Mesendoderm (in vitro differentiated cells): ENCODE measurements around the gene HADH.

ENCODE experiments used
- DNase-seq: peaks from one replicate; pipeline ENCODE4 v3.0.0; 2013
- H2AK5ac ChIP-seq: 2 replicates; pipeline ENCODE4 v1.6.1; 2013; ENCODE audit warnings: low read length, inconsistent platforms
- H2BK120ac ChIP-seq: 2 replicates; pipeline ENCODE4 v1.6.1; 2013; ENCODE audit warnings: low read depth, mild to moderate bottlenecking, low read length, moderate library complexity, mixed read lengths
- H2BK15ac ChIP-seq: replicated peaks from 2 replicates; pipeline ENCODE4 v1.6.1; 2013; ENCODE audit warnings: low read depth, mild to moderate bottlenecking, moderate library complexity
- H2BK5ac ChIP-seq: 2 replicates; pipeline ENCODE4 v1.6.1; 2013; ENCODE audit warnings: low read length, inconsistent platforms
- H3K18ac ChIP-seq: 2 replicates; pipeline ENCODE4 v1.6.1; 2013; ENCODE audit warnings: mild to moderate bottlenecking, low read length, mixed read lengths
- H3K23ac ChIP-seq: one replicate; pipeline ENCODE4 v1.6.1; 2013; ENCODE audit warnings: low read length
- H3K27ac ChIP-seq: 2 replicates; pipeline ENCODE4 v1.5.1; 2013; ENCODE audit warnings: low read depth, mild to moderate bottlenecking, inconsistent platforms, low read length, moderate library complexity
- H3K27me3 ChIP-seq: 2 replicates; pipeline ENCODE4 v1.6.1; 2013; ENCODE audit warnings: low read length, control low read depth, mild to moderate bottlenecking, inconsistent platforms; ENCODE audit not compliant: insufficient read depth, poor library complexity
- H3K36me3 ChIP-seq: 2 replicates; pipeline ENCODE4 v1.6.1; 2013; ENCODE audit warnings: low read length, inconsistent platforms; ENCODE audit not compliant: control insufficient read depth, insufficient read depth
- H3K4ac ChIP-seq: one replicate; pipeline ENCODE4 v1.6.1; 2013; ENCODE audit warnings: low read depth, mild to moderate bottlenecking, low read length, moderate library complexity
- H3K4me1 ChIP-seq: 2 replicates; pipeline ENCODE4 v1.6.1; 2013; ENCODE audit warnings: low read depth, low read length, inconsistent platforms; ENCODE audit not compliant: control insufficient read depth
- H3K4me2 ChIP-seq: 2 replicates; pipeline ENCODE4 v1.6.1; 2013; ENCODE audit warnings: low read length
- H3K4me3 ChIP-seq: 2 replicates; pipeline ENCODE4 v1.5.1; 2013; ENCODE audit warnings: mild to moderate bottlenecking, low read length
- H3K56ac ChIP-seq: one replicate; pipeline ENCODE4 v1.6.1; 2013; ENCODE audit warnings: low read length
- H3K79me1 ChIP-seq: 2 replicates; pipeline ENCODE4 v1.6.1; 2013; ENCODE audit warnings: low read length, inconsistent platforms
- H3K79me2 ChIP-seq: 2 replicates; pipeline ENCODE4 v1.6.1; 2013; ENCODE audit warnings: mild to moderate bottlenecking, low read length; ENCODE audit not compliant: control insufficient read depth, insufficient read depth
- H3K9ac ChIP-seq: 2 replicates; pipeline ENCODE4 v1.6.1; 2013; ENCODE audit warnings: low read length, inconsistent platforms
- H4K5ac ChIP-seq: one replicate; pipeline ENCODE4 v1.6.1; 2013; ENCODE audit warnings: low read length
- H4K8ac ChIP-seq: one replicate; pipeline ENCODE4 v1.6.1; 2013; ENCODE audit warnings: low read depth, mild to moderate bottlenecking, control low read depth, low read length, moderate library complexity
- WGBS: extraction: QIAGEN DNeasy Blood & Tissue Kit; methylation state at CpG from one replicate; pipeline ENCODE4 v1.1.7; 2013; ENCODE audit warnings: low lambda C conversion rate, missing lambda C conversion rate; ENCODE audit not compliant: insufficient coverage; ENCODE audit errors: extremely low coverage; 5-methylcytosine and 5-hydroxymethylcytosine counted together

HADH gene

DNA sequence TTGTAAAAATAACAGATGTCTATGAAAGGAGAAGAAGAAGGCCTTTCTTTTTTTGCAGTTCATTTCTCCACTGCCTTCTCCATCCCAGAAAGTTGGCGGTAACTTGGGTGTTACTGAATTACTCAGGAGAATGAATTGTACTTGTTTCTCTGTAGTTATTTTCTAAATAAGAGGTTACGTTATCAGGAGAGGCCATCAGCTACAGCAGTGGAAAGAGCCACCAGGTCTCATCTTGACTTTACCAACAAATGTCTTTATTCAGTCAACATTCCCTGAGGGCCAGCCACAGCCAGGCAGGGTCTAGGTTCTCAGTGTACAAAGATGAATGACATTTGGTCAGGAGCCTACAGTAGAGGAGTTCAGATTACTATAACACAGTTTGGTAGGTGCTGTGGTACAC is 8.1 kb downstream of the HADH start:
- no peak overlapping the region for H2BK120ac ChIP-seq
- H3K79me2 ChIP-seq: peaks cover 15% of the 10 kb centered on the region
- no CpG with 5 or more reads among the region's 2 CpGs for WGBS
- H3K9ac ChIP-seq: no peak overlapping the region
- H3K27me3 ChIP-seq: no peaks in the 10 kb centered on the region
- H2BK5ac ChIP-seq: no peak overlapping the region
- H3K4me3 ChIP-seq: no peak overlapping the region
- H2BK15ac ChIP-seq: no peak overlapping the region
- H3K56ac ChIP-seq: no peak overlapping the region
- no peak overlapping the region for H3K18ac ChIP-seq
- no peak overlapping the region for H2AK5ac ChIP-seq
- no peak for DNase-seq
- H3K27ac ChIP-seq: no peak overlapping the region
- H3K36me3 ChIP-seq: no peaks in the 10 kb centered on the region
- no peak overlapping the region for H3K4me2 ChIP-seq
- H3K4ac ChIP-seq: no peak overlapping the region
- no peak overlapping the region for H3K23ac ChIP-seq
- H4K5ac ChIP-seq: peak overlapping the region; percentile 66
- H3K79me1 ChIP-seq: peaks cover 18% of the 10 kb centered on the region
- H4K8ac ChIP-seq: no peak overlapping the region
- no peaks in the 10 kb centered on the region for H3K4me1 ChIP-seq

DNA sequence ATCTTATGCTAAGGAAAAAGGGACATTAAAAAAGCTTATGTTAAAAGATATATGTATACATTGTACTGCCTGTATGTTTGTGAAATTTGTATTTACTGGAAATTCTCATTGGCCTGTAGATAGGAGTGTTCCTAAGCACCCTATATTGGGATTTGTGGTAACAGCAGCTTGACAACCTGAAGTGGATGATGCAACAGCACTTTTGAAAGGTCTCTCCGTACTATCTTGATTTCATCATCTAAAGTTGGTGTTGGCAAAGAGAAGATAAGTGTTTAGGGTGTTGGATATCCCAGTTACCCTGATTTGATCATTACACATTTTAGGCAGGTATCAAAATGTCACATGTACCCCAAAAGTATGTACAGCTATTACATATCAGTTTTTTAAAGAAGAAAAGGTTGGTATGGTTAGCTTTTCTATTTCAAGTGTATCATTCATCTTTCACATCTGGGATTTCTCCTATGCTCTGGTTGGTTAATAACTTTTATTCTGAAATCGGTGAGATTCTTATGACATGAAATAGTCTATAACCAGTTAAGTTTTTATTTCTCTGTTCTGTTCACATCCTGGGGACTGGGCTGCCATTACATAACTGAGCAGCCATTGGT is 10.3 kb downstream of the HADH start:
- no peak overlapping the region for H3K27ac ChIP-seq
- H2AK5ac ChIP-seq: no peak overlapping the region
- H2BK5ac ChIP-seq: no peak overlapping the region
- H3K4me1 ChIP-seq: no peaks in the 10 kb centered on the region
- no peak overlapping the region for H4K8ac ChIP-seq
- no peak overlapping the region for H2BK15ac ChIP-seq
- H3K18ac ChIP-seq: no peak overlapping the region
- no CpG with 5 or more reads among the region's 2 CpGs for WGBS
- H3K36me3 ChIP-seq: no peaks in the 10 kb centered on the region
- no peak overlapping the region for H3K9ac ChIP-seq
- H3K56ac ChIP-seq: no peak overlapping the region
- no peak overlapping the region for H3K4me2 ChIP-seq
- DNase-seq: no peak
- no peak overlapping the region for H2BK120ac ChIP-seq
- no peak overlapping the region for H3K4me3 ChIP-seq
- no peak overlapping the region for H3K23ac ChIP-seq
- H3K27me3 ChIP-seq: no peaks in the 10 kb centered on the region
- no peak overlapping the region for H4K5ac ChIP-seq
- no peak overlapping the region for H3K4ac ChIP-seq
- H3K79me2 ChIP-seq: peaks cover 6% of the 10 kb centered on the region
- peaks cover 14% of the 10 kb centered on the region for H3K79me1 ChIP-seq

DNA sequence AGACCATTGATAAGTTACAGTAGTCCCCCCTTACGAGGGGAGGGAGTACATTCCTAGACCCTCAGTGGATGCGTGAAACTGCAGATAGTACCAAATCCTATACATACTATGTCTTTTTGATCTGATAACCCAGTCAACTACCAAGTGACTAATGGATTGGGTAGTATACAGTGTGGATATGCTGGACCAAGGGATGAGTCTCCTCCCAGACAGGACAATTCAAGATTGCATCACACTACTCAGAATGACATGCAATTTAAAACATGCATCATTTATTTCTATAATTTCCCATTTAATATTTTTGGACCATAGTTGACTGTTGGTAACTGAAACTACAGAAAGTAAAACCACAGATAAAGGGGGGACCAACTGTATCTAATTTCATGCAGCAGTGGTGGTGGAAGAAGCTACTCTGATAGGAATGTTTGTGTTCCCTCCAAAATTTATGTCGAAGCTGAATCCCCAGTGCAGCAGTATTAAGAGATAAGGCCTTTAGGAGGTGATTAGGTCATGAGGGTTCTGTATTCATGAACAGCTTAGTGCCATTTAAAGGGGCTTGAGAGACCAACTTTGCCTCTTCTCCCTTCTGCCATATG is 11.9 kb downstream of the HADH start:
- H3K4ac ChIP-seq: no peak overlapping the region
- H3K79me2 ChIP-seq: peaks cover 3% of the 10 kb centered on the region
- H3K4me1 ChIP-seq: no peaks in the 10 kb centered on the region
- no peak overlapping the region for H2BK120ac ChIP-seq
- H3K36me3 ChIP-seq: no peaks in the 10 kb centered on the region
- no peak overlapping the region for H3K9ac ChIP-seq
- no peak overlapping the region for H3K56ac ChIP-seq
- H3K27ac ChIP-seq: no peak overlapping the region
- no peak overlapping the region for H3K4me2 ChIP-seq
- H3K18ac ChIP-seq: no peak overlapping the region
- H3K79me1 ChIP-seq: peaks cover 15% of the 10 kb centered on the region
- no peak overlapping the region for H4K5ac ChIP-seq
- H2BK5ac ChIP-seq: no peak overlapping the region
- H2BK15ac ChIP-seq: no peak overlapping the region
- H3K23ac ChIP-seq: no peak overlapping the region
- no CpG with 5 or more reads among the region's 3 CpGs for whole genome bisulfite sequencing
- no peak overlapping the region for H2AK5ac ChIP-seq
- no peak for DNase-seq
- H4K8ac ChIP-seq: no peak overlapping the region
- no peaks in the 10 kb centered on the region for H3K27me3 ChIP-seq
- no peak overlapping the region for H3K4me3 ChIP-seq

DNA sequence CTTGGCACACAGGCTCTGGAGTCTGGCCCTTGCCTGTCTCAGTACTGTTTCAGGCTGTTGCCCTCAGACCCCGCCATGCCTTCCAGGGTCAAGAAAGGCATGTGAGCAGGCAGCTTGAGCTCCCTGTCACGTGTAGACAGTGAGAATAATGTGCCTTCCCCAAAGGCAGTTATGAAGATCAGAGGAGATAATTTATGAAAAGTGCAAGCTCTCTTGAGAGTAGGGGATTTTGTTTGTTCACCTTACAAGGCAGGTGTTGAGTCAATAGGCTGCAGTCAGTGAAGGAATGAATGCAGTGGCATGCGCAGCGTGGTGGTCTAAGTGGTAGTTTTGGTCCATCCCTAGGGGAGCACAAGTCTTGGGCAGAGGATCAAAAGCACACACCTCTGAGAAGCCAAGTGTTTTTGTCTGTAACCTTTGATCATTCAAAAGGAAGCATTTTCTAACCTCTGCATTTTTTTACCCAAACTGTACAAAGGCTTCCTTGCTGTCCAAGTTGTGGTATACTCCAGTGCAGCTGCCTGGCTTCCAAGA is 14.4 kb downstream of the HADH start:
- H3K56ac ChIP-seq: no peak overlapping the region
- no peak overlapping the region for H2BK15ac ChIP-seq
- H3K79me2 ChIP-seq: no peaks in the 10 kb centered on the region
- H3K4me3 ChIP-seq: no peak overlapping the region
- no peak overlapping the region for H2BK5ac ChIP-seq
- H3K27ac ChIP-seq: no peak overlapping the region
- H3K18ac ChIP-seq: no peak overlapping the region
- no peak overlapping the region for H4K8ac ChIP-seq
- no peak overlapping the region for H3K4ac ChIP-seq
- H3K9ac ChIP-seq: no peak overlapping the region
- WGBS: no CpG with 5 or more reads among the region's 4 CpGs
- no peaks in the 10 kb centered on the region for H3K27me3 ChIP-seq
- H3K36me3 ChIP-seq: no peaks in the 10 kb centered on the region
- DNase-seq: no peak
- peaks cover 11% of the 10 kb centered on the region for H3K79me1 ChIP-seq
- H3K4me2 ChIP-seq: no peak overlapping the region
- no peak overlapping the region for H3K23ac ChIP-seq
- H4K5ac ChIP-seq: no peak overlapping the region
- no peaks in the 10 kb centered on the region for H3K4me1 ChIP-seq
- H2BK120ac ChIP-seq: no peak overlapping the region
- H2AK5ac ChIP-seq: no peak overlapping the region

DNA sequence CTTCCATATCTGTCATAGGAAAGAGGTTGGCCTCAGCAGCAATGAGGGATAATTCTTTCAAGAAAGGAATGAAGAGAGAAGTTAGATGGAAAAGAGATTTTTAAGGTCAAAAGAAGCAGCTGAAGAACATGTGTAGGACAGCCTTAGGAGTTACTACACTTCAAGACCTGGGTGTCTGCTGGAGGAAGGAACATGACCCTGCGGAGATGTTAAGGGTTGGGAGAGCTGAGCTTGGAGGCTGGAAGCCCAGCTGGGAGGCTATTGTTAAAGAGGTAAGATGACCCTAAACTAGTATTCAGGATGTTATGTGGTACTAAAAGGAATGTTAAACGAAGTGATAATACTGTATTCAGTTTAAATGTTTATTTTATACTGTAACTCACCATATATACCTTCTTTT is 15.0 kb downstream of the HADH start:
- no peak overlapping the region for H4K5ac ChIP-seq
- no peak overlapping the region for H2BK120ac ChIP-seq
- H3K9ac ChIP-seq: no peak overlapping the region
- no peak overlapping the region for H3K27ac ChIP-seq
- no peaks in the 10 kb centered on the region for H3K4me1 ChIP-seq
- H3K4me2 ChIP-seq: no peak overlapping the region
- H2BK15ac ChIP-seq: no peak overlapping the region
- WGBS: no CpG with 5 or more reads among the region's 2 CpGs
- H3K18ac ChIP-seq: no peak overlapping the region
- no peaks in the 10 kb centered on the region for H3K27me3 ChIP-seq
- no peak overlapping the region for H2AK5ac ChIP-seq
- no peaks in the 10 kb centered on the region for H3K36me3 ChIP-seq
- H2BK5ac ChIP-seq: no peak overlapping the region
- no peak overlapping the region for H4K8ac ChIP-seq
- no peak overlapping the region for H3K4me3 ChIP-seq
- no peaks in the 10 kb centered on the region for H3K79me2 ChIP-seq
- peaks cover 11% of the 10 kb centered on the region for H3K79me1 ChIP-seq
- DNase-seq: peak; percentile 37
- H3K56ac ChIP-seq: no peak overlapping the region
- H3K4ac ChIP-seq: no peak overlapping the region
- H3K23ac ChIP-seq: no peak overlapping the region

DNA sequence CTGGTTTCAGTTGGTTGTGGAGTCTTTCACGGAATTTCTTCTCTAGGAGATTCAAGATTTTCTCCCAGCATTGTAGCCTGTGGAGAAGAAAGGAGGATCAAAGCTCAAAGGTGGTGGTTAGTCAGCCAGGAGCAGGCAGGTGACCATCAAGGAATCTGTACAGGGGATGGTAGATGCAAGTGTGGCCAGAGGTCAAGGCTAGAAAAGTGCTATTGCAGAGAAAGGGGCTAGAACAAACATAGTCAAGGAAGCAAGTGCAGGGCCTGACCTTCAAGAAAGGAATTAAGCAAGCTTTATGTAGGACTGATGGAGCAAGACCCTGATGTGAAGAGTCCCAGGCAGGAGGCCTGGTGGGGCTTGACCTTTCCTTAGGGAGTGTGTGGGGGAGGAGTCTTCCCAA is 16.1 kb downstream of the HADH start:
- H2BK120ac ChIP-seq: no peak overlapping the region
- H4K5ac ChIP-seq: no peak overlapping the region
- WGBS: no CpG with 5 or more reads among the region's 1 CpG
- no peak overlapping the region for H4K8ac ChIP-seq
- no peak overlapping the region for H3K4me2 ChIP-seq
- no peak overlapping the region for H2BK15ac ChIP-seq
- no peak overlapping the region for H3K18ac ChIP-seq
- no peak overlapping the region for H3K9ac ChIP-seq
- peak overlapping the region; percentile 80 for H3K23ac ChIP-seq
- H3K27ac ChIP-seq: no peak overlapping the region
- no peaks in the 10 kb centered on the region for H3K79me2 ChIP-seq
- H3K27me3 ChIP-seq: no peaks in the 10 kb centered on the region
- H3K79me1 ChIP-seq: peaks cover 11% of the 10 kb centered on the region
- H2BK5ac ChIP-seq: no peak overlapping the region
- no peak overlapping the region for H3K56ac ChIP-seq
- H3K4me1 ChIP-seq: no peaks in the 10 kb centered on the region
- H2AK5ac ChIP-seq: no peak overlapping the region
- no peak overlapping the region for H3K4me3 ChIP-seq
- no peak overlapping the region for H3K4ac ChIP-seq
- no peaks in the 10 kb centered on the region for H3K36me3 ChIP-seq
- DNase-seq: no peak
